Non-pigmented ciliary epithelial cell (primary cell): ENCODE data around the gene LPIN1.
A peak's percentile ranks its signal among the peaks of the same experiment; 100 is the strongest.
"Not testable (repeated sequence)": the region's sequence is repeated elsewhere in the genome, so short reads cannot be mapped to it uniquely, and the experiment has no call there.

Source experiments
- DNase-seq: peaks from one replicate; pipeline ENCODE4 v3.0.0-alpha.2; 2010; ENCODE audit warnings: low read depth

Gene LPIN1

DNA sequence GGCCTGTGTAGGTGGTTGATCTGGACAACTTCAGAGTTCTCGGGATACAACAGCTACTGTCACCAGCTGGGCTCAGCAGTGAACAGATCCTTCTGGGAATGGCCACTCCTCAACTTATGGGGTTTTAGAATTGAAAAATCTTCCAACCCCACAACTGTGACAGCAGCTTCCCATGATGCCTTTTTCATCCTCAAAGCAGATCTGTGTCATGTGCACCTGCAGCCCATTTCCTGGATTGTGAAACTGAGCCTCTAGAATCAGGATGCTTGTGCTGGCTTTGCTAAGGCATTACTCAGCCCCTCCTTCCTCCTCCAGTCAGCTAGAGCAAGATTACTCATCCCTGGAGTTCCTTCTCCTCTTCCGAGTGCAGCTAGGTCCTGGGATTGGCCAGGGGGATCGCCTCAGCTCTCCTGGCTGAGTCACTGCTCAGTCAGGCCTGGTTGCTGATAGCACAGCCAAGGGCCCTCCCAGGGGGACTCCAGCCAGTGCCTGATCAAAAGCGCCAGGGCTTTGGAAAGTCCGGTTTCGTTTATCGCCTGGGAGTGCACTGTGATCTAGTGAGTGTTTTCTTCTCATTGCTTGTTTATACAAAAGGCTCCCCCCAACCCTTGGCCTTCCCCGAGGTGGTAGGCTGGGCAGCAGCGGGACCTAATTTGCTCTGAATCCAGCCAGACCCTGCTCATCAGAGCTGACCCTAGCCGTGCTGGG is 2.4 kb upstream of the LPIN1 start:
- peak; percentile 99 for DNase-seq

DNA sequence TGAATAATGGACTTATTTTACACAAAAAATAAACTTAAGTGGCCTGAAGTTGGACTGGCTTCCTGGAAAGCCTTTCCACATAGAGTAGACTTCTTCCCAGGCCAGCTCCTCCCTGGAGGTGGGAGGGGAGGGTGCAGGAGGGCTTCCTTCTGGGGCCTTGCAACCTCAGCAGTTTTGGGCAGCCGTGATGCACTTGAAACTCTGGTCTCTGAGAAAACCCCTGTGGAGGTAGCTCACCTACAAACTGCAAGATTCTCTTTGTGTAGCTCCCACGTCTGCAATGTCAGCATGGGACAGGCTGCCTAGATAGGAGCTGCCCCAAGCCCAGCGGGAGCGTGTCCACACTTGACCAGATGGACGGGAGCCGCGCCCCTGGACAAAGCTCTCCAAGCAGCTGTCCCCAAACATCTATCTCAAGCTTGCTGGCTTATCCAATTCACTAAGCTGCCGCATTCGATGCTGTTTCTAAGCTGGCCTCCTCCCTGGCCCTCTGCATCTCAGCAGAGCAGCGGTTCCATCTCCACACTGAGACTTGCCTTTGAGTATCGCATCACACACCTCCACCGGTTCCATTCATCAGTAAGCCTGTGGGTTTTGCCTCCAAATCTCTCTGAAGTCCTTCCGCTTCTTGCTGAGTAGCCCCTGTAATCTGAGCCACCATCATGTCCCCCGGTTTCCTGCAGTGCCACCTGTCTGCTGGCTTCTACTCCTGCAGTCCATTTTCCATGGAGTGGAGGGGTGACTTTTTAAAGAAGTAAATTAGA is 1.6 kb upstream of the LPIN1 start:
- DNase-seq, result no peak

DNA sequence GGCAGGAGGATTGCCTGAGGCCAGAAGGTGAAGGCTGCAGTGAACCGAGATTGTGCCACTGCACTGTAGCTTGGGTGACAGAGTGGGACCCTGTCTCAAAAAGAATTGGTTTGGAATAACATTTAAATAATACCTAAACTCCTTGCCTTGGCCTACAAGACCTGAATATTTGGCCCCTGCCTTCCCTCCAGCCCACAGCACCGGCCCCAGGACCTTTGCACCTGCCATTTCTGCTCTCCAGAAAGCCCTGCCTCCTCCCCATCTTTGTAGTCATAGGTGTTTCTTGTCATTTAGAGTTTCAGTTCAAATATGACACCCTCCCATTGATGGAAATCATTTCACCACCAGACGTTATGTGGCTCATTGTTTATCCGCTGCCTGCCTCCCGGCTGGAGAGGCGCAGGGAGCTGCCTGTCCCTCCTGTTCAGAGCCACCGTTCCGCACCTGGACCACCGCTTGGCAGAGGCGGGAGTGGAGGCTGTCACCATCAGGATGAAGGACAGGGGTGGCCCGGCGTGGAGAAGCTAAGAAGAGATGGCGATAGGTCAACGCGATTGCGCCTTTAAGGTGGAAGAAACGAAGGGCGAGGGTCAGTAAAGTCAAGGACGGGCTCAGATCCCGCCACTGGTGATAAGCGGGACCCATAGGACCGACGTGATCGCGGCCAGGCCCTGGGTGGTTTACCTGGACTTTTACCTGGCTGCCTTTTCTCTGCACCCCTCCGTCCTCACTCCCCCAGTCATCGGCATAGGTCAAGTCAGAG is 638 bp upstream of the LPIN1 start:
- no peak for DNase-seq

DNA sequence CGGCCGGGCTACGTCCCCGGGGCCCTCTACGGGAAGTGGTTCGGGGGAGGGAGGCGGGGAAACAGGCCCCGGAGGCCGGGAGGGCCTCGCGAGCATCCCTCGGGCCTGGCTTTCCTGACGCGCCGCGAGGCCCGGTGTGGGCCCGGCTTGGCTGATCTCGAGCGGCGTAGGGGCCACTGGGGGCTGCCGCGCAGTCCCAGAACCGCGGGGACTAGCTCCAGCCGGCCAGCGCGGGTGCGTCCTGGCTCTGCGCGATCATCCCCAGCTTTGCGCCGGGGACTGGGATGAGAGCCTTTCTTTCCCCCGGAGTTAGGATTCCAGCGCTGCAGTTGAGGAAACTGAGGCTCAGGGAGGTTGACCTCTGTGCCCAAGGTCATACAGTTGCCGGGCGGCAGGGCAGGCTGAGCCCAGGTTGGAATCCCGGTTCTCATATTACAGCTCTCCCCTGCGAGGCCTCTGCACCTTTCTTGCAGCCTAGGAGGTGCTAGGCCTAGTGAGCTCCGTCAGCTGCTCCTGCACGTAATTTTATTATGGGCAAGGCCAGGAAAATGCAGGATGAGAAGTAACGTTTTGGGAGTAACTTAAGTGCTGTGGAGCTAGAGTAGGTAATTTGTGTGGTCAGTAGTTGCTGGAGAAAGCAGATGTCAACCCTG is 501 bp downstream of the LPIN1 start:
- no peak for DNase-seq

DNA sequence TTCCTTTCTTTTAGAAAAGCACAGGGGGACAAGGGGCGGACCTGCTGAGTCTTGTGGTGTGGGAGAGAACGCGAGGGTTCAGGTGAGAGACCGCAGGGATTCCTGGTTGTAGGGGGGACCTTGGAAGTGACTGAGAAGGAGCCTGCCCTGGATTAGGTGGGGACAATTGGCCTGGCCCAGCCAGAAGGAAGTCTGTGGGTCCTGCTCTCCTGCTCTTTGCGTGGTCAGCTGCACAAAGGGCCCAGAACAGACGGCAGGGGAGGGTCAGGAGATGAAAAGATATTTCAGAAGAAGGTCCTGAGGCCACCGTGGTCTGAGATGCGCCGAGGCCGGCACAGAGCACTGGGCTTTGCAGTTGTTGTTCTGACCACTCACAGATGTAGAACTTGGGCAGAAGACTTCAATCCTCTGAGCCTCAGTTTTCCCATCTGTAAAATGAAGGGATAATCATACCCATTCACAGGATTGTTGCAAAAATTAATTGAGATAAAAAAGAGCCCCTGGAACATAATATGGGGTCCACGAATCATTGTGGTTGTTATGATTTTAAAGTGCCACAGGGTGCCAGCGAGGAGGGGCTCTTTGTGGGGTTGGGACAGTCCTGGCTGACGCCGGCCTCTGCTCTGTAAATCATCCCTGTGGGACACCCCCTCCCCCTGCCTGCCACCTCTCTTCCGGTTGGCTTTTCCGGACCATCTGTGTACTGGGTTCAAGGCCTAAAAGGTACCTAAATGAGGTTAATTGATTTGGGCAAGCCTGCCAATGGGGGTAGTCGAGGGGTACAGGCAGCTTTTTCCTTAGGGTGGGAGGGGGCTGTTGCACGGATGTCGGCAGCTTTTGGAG is 1.8 kb downstream of the LPIN1 start:
- no peak for DNase-seq

DNA sequence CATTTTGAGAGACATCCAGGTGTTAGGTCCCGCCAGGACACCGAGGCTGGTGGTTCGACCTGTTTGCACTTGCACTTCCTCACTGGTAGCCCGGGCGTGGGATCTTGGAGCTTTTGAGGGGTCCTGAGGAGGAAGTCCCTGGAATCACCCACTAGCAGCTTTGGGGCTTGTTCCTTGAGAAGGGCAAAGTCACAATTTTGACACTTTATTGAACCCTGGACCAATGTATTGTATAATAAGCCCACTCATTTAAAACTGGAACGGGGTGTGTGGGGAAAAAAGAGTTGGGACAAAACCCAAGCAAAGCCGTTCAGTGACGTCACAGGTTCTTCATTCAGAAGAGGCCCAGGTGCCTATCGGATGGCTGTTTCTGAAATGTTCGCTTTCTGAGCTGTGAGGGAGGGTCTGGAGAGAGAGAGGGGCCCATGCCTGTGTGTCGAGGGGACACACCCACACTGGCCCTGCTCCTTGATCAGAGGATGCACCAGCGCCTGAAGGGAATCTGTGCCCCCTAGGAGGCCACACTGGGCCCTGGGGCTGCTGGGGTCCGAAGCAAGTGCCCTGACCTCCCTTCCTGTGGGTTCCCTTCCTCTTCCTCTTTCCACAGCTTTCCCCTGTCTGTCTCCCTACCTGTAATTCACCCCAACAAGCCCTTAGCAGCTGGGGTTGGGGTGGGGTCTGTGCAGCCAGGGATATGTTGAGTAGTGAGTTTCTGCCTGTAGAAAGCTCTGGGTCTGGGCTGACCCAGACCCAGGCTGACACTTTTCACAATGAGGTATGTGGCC is 2.6 kb downstream of the LPIN1 start:
- no peak for DNase-seq

DNA sequence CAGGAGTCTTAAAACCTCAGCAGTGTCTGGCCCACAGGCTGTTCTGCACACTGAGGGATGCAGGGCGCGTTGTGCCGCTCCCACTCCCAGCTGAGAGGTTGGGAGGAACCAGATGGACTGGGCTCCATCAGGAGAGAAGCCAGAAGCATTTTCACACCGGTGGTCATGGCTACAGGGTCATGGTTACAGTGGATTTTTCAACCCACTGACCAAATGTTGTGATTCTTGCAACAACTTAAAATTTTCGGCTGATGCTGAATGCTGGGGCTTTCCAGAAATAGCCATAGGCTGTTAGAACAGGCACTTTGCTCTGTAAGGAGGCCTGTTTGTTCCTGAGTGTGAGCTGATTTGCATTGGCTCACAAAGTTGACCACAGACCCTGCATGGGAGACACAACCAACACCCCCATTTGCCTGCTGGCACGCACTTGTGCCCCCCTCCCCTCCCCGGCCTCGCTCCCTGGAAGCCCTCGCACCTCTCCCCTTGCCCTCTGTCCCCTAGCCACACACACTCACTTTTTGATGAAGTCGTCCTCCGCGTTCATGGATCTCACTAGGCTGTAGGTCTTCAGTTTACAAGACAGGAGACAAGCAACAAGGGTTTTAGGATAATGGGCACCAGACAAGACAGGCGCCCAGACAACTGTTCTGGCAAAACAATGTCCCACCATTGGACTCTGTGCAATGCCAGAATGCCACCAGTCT is 3.4 kb downstream of the LPIN1 start:
- DNase-seq, result no peak

DNA sequence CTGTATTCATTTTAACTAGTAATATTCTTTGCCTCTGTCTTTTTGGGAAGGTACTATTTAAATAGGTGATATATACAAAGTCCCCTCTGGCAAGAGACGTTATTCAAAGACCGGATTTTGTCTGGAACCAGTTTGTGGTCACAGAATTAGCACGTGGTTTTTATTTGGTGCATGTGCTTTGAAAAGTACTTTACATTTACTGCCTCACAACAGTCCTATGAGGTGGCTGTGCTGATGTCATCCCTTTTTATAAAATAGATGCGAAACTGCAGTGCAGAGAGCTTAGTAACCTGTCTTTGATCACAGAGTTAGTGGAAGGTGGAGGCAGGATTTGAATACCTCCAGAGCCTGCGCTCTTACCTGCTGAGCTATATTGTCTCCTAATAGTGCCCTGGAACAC is 4.0 kb downstream of the LPIN1 start:
- no peak for DNase-seq

DNA sequence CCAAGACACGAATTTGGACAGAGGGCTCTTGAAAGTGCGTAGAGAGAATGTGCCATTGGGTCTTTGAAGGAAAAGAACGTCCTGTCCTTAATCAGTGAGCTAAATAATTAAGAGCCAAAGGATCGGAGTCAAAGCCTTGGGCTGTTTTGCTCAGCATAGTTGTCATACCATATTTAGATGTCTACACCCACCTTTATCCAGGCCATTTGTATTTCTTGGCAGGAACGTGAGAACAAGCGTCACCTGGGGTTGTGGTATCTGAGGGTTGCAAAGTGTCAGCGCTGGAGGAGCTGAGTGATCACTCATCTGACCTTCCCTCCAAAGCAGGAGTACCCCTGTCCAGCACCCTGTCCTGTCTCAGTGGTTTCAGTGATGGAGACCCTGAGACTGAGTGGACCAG is 4.5 kb downstream of the LPIN1 start:
- DNase-seq, result no peak

DNA sequence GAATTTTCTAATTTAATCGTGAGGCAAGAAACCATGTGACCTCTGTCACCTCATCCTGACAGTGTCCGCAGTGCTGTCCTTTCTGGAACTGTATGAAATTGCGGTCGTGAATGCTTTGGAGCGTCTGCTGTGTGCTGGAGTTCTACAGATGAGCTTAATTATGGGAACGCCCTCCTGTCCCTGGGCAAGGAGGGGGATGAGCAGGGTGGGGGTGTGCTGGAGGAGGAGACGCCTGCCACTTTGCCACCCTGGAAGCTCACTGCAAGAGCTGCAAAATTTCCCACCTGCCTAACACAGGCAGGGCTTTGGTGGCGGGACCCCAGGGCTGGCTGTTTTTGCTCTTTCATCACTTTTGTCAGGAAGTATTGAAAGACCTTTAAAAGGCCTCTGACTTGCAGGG is 6.5 kb downstream of the LPIN1 start:
- no peak for DNase-seq

DNA sequence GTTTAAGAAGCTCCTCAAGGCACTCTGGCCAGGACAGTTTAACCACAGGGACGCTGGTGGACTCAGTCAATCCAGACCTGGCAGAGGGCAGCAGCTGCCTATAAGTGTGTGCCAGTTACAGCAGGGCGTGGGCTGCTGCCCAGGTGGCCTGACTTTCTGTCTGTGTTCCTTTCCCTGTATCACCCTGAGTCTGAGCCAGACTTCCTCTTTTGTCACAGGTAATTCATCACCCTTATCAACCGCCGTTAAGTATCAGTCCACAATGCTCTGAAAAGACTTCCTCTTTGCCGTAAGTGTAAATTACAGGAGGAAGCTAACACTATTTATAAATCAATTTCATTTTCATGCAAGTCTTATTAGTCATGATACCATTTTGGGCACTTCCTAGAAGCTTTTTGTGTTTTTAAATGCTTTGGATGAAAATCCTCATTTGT is 7.0 kb downstream of the LPIN1 start:
- DNase-seq, result no peak

DNA sequence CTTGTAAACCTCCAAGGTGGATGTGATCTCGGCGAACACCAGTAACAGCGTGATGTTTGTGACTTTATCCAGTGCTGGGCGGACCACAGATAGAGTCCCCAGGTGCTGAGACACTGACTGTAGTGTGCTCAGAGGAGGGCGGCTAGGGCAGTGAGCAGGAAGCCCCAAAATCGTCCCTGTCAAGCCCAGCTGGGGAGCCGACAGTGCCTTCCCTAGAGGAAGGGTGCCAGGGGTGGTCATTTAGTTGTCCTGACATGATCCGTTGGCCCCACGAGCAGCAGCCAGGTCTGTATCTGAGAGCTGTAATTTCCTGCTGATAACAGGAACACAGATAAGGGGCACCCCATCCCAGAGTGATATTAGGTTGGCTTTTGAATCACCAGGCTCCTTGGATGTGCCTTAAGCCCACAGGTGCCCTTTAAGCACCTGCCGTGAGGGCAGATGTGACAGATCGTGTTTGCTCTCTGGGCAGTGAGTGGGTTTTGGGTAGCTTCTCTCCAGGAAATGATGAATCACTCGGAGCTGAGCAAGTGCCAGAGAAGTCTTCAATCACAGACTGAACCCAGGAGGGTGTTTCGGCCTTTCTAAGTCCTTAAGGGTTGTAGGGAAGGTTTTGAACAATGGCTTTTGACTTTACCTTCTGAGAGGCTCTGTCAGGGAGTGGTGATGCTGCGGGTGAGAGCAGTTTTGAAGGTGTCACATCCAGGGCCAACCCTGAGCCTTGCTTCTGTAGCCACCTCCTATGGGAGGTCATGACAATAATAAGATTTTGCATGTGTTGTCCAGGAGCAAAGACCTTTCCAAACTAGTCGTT is 7.7 kb downstream of the LPIN1 start:
- DNase-seq, result no peak

DNA sequence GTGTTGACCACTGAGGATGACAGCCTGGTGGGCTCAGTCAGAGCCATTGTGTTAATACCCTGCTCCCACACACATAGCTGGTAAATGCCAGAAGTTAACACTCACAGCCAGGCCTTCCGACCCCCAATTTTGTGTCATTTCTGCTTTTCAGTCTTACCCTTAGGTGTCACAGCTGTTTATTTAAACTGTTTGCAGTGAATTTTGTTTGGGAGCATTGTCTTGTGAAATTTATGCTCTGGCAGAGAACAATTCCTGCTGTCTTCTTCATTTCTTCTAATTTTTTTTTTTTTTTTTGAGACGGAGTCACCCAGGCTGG is 8.2 kb downstream of the LPIN1 start:
- no peak for DNase-seq

DNA sequence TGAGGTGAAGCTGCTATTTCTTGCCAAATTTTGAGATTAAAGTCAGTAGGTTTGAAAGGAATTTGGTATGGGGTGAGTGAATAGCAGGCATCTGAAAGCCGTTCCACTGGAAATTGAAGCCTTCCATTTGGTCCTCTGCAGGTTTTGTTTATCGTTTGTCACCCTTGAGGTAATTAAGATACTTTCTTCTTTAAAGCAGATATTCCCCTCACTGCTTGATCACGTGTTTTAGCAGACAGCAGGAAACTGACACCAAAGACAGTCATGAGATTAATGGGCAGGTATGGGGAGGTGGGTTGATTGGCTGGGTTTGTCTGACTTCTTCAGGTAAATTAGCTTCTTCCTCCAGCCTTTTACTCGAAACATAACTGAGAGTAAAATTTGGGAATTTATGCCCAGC is 10.7 kb downstream of the LPIN1 start:
- no peak for DNase-seq

DNA sequence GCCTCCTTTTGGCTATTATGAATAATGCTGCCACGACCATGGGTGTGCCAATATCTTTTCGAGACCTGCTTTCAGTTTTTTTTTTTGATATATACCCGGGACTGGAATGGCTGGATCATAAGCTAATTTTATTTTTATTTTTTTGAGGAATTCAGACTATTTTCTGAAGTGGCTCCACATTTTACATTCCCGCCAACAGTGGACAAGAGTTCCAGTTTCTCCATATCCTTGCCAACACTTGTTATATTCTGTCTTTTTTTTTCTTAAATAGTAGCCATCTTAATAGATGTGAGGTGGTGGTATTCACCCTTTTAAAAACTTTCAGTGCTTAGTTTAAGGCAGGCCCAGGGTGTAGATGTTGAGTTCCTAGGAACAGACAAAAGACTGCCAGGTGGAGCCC is 11.8 kb downstream of the LPIN1 start:
- no peak for DNase-seq

DNA sequence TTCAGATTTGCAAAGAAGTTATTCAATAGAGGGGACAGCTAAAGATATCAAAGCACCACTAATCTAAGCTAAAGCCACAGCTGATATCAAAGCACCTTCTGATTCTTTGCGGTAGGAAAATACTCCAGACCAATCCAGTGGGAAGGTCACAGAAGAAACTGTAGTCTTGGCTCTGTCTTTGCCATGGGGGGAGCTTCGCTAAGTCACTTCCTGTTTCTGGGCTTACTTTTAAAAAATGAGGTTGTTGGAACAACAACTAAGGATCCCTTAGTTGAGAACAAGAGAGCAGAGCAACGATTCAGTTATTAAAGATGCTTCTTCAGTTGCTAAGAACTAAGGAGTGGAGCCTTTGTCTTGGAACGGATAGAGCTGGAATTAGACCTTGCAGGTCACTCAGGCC is 12.2 kb downstream of the LPIN1 start:
- no peak for DNase-seq

DNA sequence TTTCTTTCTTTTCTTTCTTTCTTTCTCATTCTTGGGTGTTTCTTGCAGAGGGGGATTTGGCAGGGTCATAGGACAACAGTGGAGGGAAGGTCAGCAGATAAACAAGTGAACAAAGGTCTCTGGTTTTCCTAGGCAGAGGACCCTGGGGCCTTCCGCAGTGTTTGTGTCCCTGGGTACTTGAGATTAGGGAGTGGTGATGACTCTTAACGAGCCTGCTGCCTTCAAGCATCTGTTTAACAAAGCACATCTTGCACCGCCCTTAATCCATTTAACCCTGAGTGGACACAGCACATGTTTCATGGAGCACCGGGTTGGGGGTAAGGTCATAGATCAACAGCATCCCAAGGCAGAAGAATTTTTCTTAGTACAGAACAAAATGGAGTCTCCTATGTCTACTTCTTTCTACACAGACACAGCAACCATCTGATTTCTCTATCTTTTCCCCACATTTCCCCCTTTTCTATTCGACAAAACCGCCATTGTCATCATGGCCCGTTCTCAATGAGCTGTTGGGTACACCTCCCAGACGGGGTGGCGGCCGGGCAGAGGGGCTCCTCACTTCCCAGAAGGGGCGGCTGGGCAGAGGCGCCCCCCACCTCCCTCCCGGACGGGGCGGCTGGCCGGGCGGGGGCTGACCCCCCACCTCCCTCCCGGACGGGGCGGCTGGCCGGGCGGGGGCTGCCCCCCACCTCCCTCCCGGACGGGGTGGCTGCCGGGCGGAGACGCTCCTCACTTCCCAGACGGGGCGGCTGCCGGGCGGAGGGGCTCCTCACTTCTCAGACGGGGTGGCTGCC is 12.9 kb downstream of the LPIN1 start:
- not testable (repeated sequence) for DNase-seq

DNA sequence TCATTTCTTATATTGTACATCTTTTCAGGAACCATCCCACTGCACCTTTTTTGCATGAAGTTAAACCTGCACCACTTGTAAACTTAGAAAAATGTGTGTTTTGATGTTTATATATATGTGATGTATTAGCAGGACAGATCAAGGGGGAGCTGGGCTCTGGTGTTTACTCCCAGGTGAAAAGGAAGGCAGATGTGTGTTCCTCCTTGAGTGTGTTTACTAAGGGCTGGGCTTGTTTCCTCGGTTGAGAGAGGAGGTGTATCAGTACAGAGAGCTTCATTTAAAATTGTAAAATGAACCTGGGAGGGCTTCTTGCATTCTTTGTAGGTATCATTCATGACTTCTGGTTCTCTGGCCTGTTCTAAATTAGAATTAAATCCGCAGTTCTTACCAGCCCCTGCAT is 14.8 kb downstream of the LPIN1 start:
- no peak for DNase-seq

DNA sequence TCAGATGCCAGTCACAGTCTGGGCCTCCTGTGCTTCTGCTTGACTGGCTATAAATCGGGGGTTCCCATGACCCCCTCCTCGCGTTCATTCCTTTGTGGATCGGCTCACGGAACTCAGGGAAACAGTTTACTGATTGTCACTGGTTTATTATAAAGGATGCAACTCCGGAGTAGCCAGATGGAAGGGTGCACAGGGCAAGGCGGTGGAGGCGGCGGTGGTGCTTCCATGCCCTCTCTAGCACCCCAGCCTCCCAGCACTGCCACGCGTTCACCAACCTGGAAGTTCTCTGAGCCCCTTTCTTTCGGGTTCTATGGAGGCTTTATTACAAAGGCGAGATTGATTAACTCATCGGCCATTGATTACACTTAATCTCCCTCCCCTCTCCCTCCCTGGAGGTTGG is 15.6 kb downstream of the LPIN1 start:
- no peak for DNase-seq
